GM21723 (cell line): Measurements from ENCODE around the gene GLCCI1.

Source experiments
- ATAC-seq: cut with Tn5 transposase; IDR thresholded peaks from one replicate; pipeline ENCODE4 v1.9.1; 2021; ENCODE audit warnings: mild to moderate bottlenecking, moderate library complexity; ENCODE audit not compliant: unreplicated experiment

GLCCI1 gene

DNA sequence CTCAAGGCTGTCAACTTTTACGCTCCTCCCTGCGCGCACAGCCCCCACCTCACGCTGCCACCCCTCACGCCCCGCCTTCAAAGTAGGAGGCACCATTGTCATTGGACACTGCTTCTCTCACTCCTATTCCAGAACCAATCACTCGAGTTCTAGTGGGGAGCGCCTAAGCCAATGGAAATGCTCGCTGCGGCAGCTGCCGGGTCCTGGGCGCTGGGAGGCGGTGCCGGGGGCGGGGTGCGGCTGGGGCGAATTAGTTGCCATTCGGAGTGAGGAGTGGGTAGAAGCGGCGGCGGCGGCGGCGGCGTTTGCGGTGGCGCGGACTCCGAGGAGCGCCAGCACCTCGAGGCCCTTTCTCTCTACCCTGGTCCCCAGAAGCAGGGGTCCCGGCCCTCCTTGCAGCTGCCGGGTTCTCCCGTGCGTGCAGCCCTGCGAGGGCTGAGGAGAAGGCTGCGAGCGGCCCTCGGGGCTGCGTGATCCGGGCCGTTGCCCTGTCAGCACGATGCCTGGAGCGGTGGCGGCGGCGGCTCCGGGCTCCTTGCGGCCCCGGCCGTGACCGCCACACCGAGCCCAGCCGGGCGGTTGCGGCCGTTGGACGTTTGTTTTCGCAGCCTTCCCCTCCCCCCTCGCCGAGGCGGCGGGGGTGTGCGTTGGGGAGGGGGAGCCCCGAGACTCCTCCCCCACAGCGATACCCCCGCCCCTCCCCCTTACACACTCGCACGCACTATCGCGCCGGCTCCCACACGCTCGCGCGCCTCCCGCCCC lies at the start of gene GLCCI1:
GLCCI1 (plus strand) TSS at position 253 of the 762 bp plus-strand sequence. CDS start 555 bp downstream, outside the sequence.
- ATAC-seq = peak; percentile 80

DNA sequence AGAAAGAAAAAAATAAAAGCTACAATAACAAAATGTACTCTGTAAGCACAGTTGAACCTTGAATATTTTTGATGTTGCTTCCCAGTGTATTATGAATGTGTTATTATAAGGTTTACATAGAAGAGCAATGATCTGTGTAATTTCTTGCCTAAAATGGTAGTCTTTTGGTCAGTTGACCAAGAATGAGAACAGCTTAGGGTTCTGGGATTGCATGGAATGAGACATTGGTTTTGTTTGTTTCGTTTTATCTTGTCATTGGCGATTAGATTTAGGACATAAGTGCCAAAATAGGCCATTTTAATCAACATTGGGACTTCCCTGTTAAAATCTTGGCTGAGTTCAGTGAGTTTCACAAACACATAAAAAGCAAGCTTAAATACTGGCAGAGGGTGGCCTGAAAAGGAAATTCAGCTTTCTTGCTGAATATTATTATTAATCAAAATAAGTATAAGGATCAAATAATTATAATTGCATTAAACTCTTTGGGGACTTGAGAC lies 49.1 kb upstream of the GLCCI1 start:
- ATAC-seq = no peak

DNA sequence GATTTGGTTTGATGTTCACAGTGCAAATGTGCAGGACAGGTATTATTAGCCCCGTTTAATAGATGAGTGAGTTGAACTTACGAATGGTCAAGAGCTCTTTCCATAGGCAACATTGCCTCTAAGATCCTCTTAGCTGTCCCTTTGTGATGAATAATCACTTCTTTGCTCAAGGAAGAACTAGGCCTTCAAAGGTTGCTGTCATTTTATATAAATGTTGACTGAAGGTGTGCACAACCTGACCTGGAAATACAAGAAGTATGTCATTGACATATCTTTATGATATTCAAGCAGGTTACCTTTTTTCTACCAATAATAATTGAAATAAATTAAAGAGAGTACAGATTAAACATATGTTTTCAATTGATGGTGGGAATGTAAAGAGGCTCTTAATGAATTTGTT lies 48.5 kb upstream of the GLCCI1 start:
- ATAC-seq = peak; percentile 4

DNA sequence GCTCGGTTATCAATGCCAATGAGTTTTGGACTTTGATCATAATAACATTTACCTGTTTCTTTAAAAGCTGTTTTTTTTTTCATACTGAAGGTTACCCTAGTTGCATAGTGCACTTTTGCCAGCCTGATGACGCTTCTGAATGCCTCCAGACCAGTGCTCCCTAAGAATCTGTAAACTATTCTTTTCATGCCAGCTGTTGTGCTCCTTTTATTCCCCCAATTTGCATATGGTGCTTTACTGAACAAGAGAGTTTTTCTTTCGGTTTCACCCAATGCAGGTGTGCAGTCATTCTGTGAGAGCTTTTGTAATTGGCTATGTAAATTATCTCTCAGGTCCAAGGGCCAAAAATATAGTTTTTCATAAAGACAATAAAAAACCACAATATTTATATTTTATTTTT lies 48.1 kb upstream of the GLCCI1 start:
- peak; percentile 94 for ATAC-seq

DNA sequence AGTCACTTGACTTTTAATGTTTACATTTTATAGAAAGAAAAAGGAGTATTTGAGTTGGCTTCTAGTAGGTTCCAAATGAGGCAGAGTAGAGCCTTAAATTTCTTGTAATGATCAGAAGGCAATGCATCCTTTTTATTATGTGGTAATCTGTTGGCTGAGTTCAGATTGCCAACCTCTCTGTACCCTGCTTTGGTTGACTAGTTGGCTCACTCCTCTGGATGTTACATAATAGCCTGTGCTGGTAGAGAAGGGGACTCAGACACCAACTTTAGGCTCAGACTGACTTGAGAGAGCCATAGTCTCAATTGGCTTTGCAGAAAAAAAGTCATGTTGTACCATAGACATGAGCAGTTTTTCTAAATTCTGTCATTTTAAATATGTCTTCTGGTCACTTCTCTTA lies 46.8 kb upstream of the GLCCI1 start:
- no peak for ATAC-seq

DNA sequence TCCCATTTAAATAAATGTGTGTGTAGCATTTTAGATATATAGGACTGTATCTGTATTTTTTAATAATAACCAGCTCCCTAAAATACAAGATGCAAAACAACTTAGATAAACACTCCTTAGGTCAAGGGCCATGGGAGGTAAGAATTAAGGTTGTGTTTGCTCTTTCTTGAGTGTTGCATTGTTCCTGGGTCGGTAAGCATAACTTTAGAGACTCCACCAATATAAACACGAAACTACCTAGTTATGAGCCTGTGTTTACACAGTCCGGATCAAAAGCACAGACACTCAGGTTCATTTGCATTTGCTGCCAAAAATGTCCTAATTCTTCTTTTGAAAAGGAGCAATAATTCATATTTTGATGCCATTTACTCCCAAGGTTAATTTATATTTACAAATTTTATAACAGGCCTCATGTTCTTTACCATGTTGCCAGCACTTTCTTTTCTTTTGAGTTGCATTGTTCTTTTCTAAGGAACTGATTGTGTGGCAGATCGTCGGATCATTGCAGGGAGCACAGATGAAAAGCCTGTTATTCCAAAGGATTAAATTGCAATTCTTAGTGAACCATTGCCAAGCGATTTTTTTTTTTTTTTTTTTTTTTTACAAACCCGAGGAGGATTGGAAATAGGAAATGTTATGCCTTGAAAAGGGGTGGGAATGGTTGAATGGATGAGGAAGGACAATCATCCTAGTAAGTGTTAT lies 45.8 kb upstream of the GLCCI1 start:
- ATAC-seq = no peak

DNA sequence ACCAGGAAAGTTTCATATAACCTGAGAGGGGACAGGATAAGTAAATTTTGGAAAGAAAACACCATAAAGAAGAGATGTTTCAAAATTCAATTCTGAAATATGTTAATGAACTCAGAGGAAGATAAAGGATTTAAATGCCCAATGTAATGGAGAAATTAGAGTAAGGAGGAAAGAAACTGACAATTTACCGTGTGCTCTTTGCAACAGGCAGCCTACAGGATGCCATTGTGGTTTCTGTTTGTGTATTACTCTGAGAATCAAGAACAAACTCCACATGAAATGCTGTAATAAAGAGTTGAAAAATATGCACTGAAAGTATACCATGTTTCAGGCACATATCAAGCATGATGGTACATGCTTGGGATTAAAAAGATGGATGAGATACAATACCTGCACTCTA lies 44.8 kb upstream of the GLCCI1 start:
- no peak for ATAC-seq

DNA sequence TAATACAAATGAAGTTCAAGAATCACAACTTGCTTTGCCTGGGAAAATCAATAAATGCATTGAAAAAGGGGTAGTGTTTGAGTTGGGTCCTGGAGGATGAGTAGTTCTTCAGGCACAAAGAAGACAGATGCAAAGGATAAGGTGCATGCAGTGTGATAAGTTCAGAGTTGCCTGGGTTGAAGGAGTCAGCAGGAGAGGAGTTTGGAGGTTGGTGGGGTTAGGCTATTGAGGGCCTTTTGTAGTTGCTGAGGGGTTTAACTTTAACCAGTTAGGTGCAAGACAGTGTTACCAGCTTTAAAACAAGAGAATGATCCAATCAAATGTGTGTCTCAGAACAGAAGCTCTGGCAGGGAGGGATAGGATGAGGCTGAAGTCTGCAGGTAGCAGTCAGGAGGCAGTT lies 44.3 kb upstream of the GLCCI1 start:
- ATAC-seq = no peak

DNA sequence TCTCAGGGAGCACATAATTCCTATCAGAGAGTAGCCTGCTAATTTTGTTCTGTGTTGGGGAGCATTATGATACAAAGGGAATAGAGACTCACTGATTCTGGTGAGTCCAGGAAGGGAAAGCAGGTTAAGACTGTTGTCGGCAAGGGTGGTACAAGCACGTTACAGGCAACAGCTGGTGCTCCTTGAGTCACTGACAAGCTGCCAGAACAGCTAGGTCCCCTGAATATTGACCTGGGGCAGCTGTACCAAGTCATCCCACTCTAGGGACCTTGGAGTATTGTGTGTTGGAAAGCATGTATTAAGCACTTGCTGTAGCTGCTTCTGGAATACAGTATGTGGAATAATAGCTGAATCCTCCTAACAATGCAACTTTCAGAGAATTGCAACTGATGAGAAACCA lies 37.0 kb upstream of the GLCCI1 start:
- no peak for ATAC-seq

DNA sequence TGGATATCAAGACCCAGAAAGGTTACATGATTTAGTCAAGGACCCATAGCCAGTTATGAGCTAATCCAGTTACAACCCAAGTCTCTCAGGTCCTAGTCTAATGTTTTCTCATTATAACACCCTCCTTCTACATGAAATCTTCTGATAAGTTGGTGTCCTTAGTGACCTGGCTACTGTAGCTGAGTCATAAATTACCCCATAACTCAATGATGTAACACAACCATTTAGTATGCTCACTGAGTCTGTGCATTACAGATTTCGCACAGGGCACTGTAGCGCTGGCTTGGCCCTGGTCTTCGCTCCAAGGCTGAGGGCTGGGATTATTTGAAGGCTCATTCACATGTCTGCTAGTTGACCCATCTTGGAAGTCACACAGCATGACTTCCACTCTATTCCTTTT lies 36.0 kb upstream of the GLCCI1 start:
- no peak for ATAC-seq

DNA sequence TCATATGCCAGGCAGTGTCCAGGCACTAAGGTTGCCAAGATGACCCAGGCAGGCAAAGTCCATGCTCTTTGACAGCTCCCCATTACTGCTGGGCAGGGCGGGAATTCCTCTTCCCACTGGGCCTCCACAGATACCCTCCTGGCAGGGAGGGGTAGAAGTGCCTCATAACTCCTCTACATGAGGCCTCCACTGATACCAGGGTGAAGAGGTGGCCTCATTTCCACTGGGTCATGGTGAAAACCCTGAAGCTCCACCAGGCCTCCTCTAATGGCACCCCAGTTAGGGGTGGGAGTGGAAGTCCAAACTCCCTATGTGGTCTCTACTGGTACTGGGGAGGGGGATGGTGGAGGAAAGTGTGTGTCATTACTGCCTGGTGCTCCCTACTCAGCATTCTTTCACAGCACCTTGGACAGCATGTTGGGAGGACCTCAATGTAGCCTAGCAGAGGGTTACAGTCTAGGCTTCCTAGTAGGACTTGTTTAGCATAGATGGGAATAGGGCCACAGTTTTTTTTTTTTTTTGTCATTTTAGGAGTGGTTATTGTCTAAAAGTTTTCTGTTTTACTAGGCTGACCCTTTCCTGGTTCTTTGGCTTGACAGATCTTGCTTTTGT lies 34.6 kb upstream of the GLCCI1 start:
- ATAC-seq = no peak

DNA sequence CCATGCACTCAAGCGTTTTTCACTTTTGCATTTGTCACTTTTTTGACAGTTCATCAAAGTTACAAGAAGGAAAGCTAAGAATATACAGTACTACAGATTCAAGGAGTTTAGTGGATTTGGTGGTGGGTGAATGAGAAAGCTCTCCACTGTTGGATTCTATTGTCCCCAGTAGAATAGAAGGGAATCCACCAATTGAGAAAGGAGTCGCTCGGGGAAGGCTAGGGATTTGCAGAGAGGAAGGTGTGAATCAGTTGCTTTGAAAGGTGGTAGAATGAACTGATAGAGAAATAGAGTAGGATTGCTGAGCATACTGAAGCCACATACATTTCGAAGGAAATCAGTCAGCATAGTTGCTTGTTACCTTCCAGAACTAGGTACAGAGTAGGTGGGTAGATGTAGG lies 33.7 kb upstream of the GLCCI1 start:
- no peak for ATAC-seq

DNA sequence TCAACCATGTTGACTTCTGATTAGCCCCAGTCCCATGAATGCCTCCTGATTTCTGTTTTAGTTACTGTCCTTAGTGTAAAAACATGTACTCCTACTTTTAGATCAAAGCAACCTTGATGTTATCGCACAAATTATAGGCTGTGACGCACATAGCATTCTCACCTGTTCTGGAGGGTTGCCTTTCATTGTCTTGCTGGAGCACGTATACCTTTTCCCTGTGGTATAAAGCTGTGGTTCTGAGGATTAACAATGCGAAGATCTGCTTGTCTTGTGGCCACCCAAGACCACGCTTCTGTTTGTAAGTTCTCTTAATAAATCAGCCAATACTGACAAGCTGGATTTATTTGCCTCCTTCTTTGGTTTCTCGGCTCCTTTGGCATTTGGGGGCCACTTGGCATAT lies 30.1 kb upstream of the GLCCI1 start:
- no peak for ATAC-seq

DNA sequence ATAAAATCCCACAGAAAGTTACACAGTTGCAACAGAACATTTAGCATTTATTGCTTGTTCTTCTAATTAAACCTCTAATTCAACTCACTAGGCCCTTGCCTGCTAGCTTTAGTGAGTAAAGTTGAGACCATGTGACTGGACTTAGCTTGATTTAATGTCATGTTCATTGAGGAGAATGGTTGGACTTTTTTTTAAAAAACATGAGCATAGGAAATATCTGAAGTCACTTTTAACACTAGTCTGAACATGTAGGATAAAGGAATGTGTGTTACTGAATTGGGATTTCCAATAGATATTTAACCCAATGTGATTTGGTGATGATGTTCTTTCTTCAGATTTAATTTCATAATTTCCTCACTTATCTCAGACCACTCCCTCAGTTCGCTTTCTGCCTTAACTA lies 24.6 kb upstream of the GLCCI1 start:
- no peak for ATAC-seq

DNA sequence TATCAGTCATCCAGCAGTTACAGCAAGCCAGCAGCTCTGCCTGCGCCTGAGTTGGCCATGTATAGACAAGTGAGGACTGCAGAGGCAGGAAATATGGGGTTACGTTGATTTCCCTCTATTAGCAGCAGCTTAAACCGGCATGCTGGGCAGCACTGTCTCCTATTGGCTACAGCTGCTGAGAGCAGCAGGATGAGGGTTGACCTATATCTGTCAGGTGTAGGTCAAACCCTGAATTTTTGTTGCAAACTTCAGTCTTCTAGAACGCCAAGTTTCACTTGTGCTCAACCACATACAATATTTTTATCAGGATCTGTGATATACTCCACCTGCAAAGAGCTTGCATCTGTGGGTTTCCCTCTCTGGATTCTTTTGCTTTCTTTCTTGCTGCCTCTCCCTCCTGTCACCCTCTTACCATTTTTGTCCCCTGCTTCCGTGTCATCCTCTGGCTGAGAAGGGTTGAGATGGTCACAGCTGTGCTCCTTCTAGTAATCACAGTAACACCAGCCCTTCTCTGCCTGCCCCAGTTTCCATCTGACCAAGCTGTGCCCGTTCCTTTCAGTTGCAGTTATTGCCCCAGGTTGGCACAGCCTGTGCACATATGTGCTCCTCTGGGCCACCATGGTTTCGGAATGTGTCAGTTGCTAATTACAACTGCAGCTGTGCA lies 23.8 kb upstream of the GLCCI1 start:
- ATAC-seq = peak; percentile 90

DNA sequence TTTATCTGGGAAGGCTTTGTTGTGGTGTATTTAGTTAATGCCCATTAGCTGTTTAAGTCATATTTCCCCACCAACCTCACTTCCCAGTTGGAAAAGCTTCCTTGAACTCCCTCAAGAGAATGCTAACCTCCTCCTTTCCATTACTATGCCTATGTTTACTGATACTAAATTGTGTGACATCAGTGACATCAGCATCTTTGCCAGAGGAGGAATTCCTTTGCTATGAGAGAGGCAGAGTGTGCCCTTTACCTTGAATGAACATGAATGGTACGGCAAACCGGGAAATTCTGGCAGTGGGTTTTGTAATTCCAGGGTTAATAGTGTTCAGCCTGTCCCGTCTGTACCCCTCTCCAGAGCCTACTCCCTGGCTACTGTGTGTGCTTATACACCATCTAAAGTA lies 22.1 kb upstream of the GLCCI1 start:
- no peak for ATAC-seq

DNA sequence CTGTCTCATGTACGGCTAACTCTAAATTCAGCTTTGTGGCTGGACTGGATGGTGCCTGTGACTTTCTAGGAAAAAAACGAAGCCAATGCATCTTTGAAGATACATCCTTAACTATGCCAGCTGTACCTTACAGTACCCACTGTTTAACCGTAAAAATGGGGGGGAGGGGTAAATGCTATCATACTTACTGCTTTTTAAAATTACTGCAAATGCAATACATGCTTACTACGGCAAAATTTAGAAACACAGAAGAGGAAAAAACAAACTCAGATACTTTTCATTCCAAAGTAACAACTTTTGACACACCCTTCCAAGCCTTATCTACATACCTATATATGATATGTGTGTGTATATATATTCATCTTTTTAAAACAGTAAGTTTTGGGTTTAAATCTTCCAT lies 20.4 kb upstream of the GLCCI1 start:
- ATAC-seq = no peak

DNA sequence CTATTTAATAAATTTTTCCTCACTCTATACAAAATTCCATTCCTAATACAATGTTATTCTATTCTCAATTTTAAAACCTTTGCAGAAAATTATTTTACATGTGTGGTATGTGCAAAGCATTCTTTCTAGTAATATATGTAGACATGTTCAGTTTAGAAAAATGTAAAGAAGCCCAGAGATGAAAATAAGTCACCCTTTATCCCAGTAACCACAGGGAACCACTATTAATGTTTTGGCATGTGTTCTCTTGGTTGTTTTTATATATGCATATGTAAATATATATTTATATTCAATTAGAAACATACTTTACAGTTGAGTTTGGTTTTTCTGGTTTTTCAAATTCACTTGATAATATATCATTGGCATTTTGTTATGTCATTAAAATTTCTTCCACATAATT lies 14.8 kb upstream of the GLCCI1 start:
- ATAC-seq = no peak

DNA sequence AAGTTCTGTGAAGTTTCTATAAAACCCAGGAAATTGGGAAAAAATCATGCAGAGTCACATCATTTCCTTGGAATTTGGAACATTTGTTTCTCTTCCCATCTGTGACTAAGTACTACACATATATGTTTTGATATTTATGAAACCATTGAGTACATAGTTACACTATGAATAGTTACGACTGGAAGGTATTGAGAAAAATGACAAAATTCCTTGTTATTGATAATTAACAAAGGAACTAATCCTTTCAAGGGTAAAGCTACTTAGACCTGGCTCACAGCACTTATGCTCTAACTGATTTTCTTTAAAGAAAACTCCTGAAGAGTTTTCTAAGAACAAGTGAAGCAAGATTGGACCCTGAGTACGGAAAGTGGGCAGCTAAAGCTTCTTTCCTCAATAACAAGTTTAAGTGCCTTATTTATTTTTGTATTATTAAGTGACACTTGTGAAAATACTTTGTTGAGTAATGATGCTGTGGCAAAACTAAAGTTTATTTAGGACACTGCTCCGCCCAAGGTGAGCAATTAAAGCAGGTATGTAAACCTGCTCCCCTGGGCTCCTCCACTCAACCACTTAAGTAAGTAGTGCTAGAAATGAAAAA lies 12.0 kb upstream of the GLCCI1 start:
- no peak for ATAC-seq

DNA sequence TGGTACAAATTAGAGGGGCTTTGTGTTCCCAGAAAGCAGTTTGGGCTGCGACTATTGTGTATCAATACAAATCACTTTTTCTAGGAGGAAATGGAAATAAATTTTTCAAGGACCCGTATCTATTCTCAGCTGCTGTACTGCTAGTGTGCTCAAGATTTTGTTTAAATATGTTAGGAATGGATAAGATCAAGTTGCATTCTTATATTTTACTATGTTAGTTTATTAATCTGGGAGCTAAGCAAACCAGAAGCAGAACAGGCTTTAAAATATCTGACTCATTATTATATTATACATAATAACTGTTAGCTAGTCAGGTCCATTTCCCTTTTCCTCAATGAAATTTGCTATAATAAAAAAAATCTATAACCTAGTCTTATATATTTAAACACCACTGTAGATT lies 11.1 kb upstream of the GLCCI1 start:
- no peak for ATAC-seq
